PC-3 (cell line): ENCODE results near the gene CHD9. TPM values are rescaled to one million over a fixed set of nuclear protein-coding genes. Genes with fewer than 3 reads are reported as not detected.

Experiments
- ATAC-seq: fragments of 200-7000 bp; cut with Tn5 transposase; 2 replicates; pipeline ENCODE4 v1.9.1; 2020; ENCODE audit warnings: mild to moderate bottlenecking, moderate library complexity
- BruUV-seq: library from RNA; stranded (reverse); fragments of 400-500 nt; replicated peaks from 2 replicates; lab custom pipeline; 2021; lab: Mats Ljungman, UMichigan
- CTCF ChIA-PET: fragments of 300-600 bp; sonication (Branson Sonifier 250); formaldehyde crosslinking; loops from one replicate; lab custom pipeline; 2022; ENCODE audit warnings: antibody characterized with exemption; lab: Charles Lee
- POLR2A ChIA-PET: fragments of 300-600 bp; sonication (Branson Sonifier 250); formaldehyde crosslinking; loops from one replicate; lab custom pipeline; 2022; ENCODE audit warnings: antibody characterized with exemption; ENCODE audit not compliant: unreplicated experiment; lab: Charles Lee
- DNase-seq: peaks from one replicate; pipeline ENCODE4 v3.0.0-alpha.2; 2015
- H2AFZ ChIP-seq: fragments of 300-600 bp; sonication (generic); 2 replicates; pipeline ENCODE4 v1.6.0; 2016; ENCODE audit warnings: antibody characterized with exemption, low read length
- H3F3A ChIP-seq: fragments of 300-600 bp; sonication (generic); one replicate; pipeline ENCODE4 v1.6.0; 2017; ENCODE audit warnings: antibody characterized with exemption, low read length, control low read depth, mild to moderate bottlenecking; ENCODE audit not compliant: unreplicated experiment
- H3K27ac ChIP-seq: fragments of 300-600 bp; sonication (generic); 2 replicates; pipeline ENCODE4 v1.5.1; 2016; ENCODE audit warnings: mild to moderate bottlenecking, low read length
- H3K27me3 ChIP-seq: fragments of 300-600 bp; sonication (generic); 2 replicates; pipeline ENCODE4 v1.6.1; 2016; ENCODE audit warnings: low read length, mixed read lengths
- H3K36me3 ChIP-seq: fragments of 300-600 bp; sonication (generic); 2 replicates; pipeline ENCODE4 v1.6.1; 2016; ENCODE audit warnings: low read depth, mixed run types, low read length, mixed read lengths
- H3K4me1 ChIP-seq: fragments of 300-600 bp; sonication (generic); 2 replicates; pipeline ENCODE4 v1.5.1; 2016; ENCODE audit warnings: low read length; ENCODE audit not compliant: insufficient read depth
- H3K4me2 ChIP-seq: fragments of 300-600 bp; sonication (generic); 2 replicates; pipeline ENCODE4 v1.6.0; 2016; ENCODE audit warnings: low read length
- H3K4me3 ChIP-seq: fragments of 300-600 bp; sonication (generic); 2 replicates; pipeline ENCODE4 v1.5.1; 2016; ENCODE audit warnings: mild to moderate bottlenecking, low read length, mixed read lengths
- H3K79me2 ChIP-seq: fragments of 300-600 bp; sonication (generic); 2 replicates; pipeline ENCODE4 v1.6.1; 2017; ENCODE audit warnings: low read length, mixed read lengths
- H3K9ac ChIP-seq: fragments of 300-600 bp; sonication (generic); 2 replicates; pipeline ENCODE4 v1.6.0; 2016; ENCODE audit warnings: mild to moderate bottlenecking, low read length
- H3K9me2 ChIP-seq: fragments of 300-600 bp; sonication (generic); replicated peaks from 2 replicates; pipeline ENCODE4 v1.6.1; 2016; ENCODE audit warnings: mixed run types, low read length, mixed read lengths
- H3K9me3 ChIP-seq: fragments of 300-600 bp; sonication (generic); 2 replicates; pipeline ENCODE4 v1.6.1; 2016; ENCODE audit warnings: low read length, mixed read lengths
- H4K20me1 ChIP-seq: fragments of 300-600 bp; sonication (generic); 2 replicates; pipeline ENCODE4 v1.6.1; 2016; ENCODE audit warnings: low read length, mixed read lengths
- CTCF ChIP-seq: fragments of 300-600 bp; sonication (generic); conservative IDR thresholded peaks from 2 replicates; pipeline ENCODE4 v1.5.1; 2017; ENCODE audit warnings: antibody characterized with exemption, low read depth, mild to moderate bottlenecking, low read length
- EZH2 ChIP-seq: fragments of 300-600 bp; sonication (generic); IDR thresholded peaks from one replicate; pipeline ENCODE4 v1.6.1; 2017; ENCODE audit warnings: antibody characterized with exemption, mild to moderate bottlenecking, low read length; ENCODE audit not compliant: unreplicated experiment
- EZH2phosphoT487 ChIP-seq: fragments of 300-600 bp; sonication (generic); IDR thresholded peaks from 2 replicates; pipeline ENCODE4 v1.6.1; 2018; ENCODE audit warnings: mild to moderate bottlenecking, antibody characterized with exemption, low read length, borderline replicate concordance
- intact Hi-C: fragments of 100-400 bp; cut with micrococcal nuclease; formaldehyde crosslinking; loops from 2 replicates; pipeline ENCODE4 v1.9.0; 2023
- total RNA-seq: library from RNA; depleted of rRNA; stranded (reverse); fragments of >200 nt; gene quantifications from 2 replicates; pipeline ENCODE4 v1.2.3, GENCODE V29; 2014

The CHD9 gene
- total RNA-seq, 1 experiment from 2014 or later: 13.3 TPM

GRCh38 chr16:53090286-53090590, 35.4 kb downstream of the CHD9 start:
- Histone ChIP-seq H3K4me2 (no peak overlapping the region), H2AFZ (no peak overlapping the region), H3K79me2 (no peaks in the 10 kb centered on the region), H3K9me3 (no peaks in the 10 kb centered on the region), H4K20me1 (no peaks in the 10 kb centered on the region), H3K9ac (no peak overlapping the region), H3K27ac (no peak overlapping the region), H3K27me3 (no peaks in the 10 kb centered on the region), H3K4me1 (peaks cover 8% of the 10 kb centered on the region; the same call in 1 of the 2 replicates), H3K4me3 (no peak overlapping the region), H3K36me3 (no peaks in the 10 kb centered on the region), H3K9me2 (no peaks in the 10 kb centered on the region), H3F3A (no peaks in the 10 kb centered on the region)
- no peak for DNase-seq
- no TSS peak for BruUV-seq
- intact Hi-C loops: no loop called here
- CTCF ChIA-PET: no interaction called here
- POLR2A ChIA-PET: no interaction called here
- TF ChIP-seq EZH2 (no peak), EZH2phosphoT487 (no peak), CTCF (no peak)
- no peak for ATAC-seq

GRCh38 chr16:53090591-53091411, 36.0 kb downstream of the CHD9 start:
- Histone ChIP-seq H3K4me3 (no peak overlapping the region), H3K79me2 (no peaks in the 10 kb centered on the region), H3K9ac (no peak overlapping the region), H3K9me3 (no peaks in the 10 kb centered on the region), H3K27ac (no peak overlapping the region), H2AFZ (no peak overlapping the region), H3K36me3 (no peaks in the 10 kb centered on the region), H3K4me2 (no peak overlapping the region), H3K4me1 (peaks cover 8% of the 10 kb centered on the region; the same call in 1 of the 2 replicates), H3K27me3 (no peaks in the 10 kb centered on the region), H3F3A (no peaks in the 10 kb centered on the region), H3K9me2 (no peaks in the 10 kb centered on the region), H4K20me1 (no peaks in the 10 kb centered on the region)
- ATAC-seq: no peak; the same call in 1 of the 2 replicates
- POLR2A ChIA-PET: no interaction called here
- TF ChIP-seq CTCF (no peak), EZH2phosphoT487 (no peak), EZH2 (no peak)
- intact Hi-C loops: no loop called here
- no TSS peak for BruUV-seq
- DNase-seq: no peak
- CTCF ChIA-PET: no interaction called here
